Measurements from ENCODE around the gene ANO10. TPM values are rescaled to one million over a fixed set of nuclear protein-coding genes. Genes with fewer than 3 reads are reported as not detected.

ANO10 gene
- total RNA-seq, 4 donors from 2014 or later, result 28.0 to 41.8 (median 33.9) TPM

DNA sequence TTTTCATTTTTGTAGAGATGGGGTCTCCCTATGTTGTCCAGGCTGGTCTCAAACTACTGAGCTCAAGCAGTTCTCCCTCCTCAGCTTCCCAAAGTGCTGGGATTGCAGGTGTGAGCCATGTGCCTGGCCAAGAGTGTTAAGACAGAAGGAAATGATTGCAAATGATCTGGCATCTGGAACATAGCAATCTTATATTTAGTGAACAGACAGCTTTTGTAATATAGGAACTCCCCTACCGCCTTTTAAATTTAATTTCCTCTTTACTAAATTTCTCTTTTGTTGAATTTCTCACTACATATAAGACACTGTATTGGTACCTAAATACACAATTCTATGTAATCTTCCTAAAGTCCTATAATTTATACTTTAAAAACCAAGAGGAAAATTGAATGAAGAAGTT lies 13.1 kb downstream of the ANO10 start:
- TF ChIP-seq, protein P1, sequence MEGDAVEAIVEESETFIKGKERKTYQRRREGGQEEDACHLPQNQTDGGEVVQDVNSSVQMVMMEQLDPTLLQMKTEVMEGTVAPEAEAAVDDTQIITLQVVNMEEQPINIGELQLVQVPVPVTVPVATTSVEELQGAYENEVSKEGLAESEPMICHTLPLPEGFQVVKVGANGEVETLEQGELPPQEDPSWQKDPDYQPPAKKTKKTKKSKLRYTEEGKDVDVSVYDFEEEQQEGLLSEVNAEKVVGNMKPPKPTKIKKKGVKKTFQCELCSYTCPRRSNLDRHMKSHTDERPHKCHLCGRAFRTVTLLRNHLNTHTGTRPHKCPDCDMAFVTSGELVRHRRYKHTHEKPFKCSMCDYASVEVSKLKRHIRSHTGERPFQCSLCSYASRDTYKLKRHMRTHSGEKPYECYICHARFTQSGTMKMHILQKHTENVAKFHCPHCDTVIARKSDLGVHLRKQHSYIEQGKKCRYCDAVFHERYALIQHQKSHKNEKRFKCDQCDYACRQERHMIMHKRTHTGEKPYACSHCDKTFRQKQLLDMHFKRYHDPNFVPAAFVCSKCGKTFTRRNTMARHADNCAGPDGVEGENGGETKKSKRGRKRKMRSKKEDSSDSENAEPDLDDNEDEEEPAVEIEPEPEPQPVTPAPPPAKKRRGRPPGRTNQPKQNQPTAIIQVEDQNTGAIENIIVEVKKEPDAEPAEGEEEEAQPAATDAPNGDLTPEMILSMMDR (IDR thresholded peaks at IDR 0.05; ENCODE audit: low read depth), result no peak

- TF ChIP-seq, protein P1 (IDR thresholded peaks at IDR 0.05; ENCODE audit: low read depth), result no peak
These were observed 15.5 kb downstream of the ANO10 start for GRCh38 chr3:43606284-43606683.

DNA sequence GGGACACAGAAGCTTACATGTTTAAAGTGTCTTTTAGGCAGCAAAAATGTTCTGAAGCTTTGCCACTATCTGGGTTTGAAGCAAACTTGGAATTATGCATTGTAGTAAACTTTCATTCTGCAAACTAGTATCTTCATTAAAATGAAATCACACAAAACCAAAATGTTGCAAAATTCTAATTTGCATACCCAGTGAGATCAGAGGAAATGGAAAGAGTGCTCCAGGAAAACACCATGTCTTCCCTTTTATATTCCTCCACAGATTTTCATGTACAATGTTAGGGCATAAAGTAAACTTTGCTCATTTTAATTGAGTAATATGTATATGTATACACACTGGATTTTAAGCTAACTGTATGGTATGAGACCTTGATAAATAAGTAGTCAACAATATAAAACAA lies 23.9 kb downstream of the ANO10 start:
- TF ChIP-seq, protein P1 (IDR thresholded peaks at IDR 0.05; ENCODE audit: low read depth), result no peak

DNA sequence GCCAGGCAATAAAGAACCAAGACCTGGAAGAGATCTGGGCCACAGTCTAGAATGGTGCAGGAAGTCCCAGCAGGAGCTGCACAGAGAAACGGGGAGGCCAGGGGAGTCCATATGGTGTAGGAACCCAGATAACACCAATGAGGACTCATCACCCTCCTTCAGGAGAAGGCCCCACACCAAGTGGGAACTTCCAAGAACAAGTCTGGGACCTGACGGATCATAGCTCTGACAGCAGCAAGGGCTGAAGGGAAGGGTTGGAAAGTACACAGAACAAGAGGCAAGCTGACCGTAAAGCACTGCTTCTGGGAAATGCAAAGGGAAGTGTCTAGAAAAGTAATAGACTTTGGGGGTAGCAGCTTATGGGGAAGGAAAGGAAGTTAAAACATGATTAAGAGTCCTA lies 34.5 kb downstream of the ANO10 start:
- TF ChIP-seq, protein P1 (IDR thresholded peaks at IDR 0.05; ENCODE audit: low read depth), result no peak

GRCh38 chr3:43584043-43584826 lies 37.6 kb downstream of the ANO10 start:
- TF ChIP-seq, protein P1 (IDR thresholded peaks at IDR 0.05; ENCODE audit: low read depth), result no peak

GRCh38 chr3:43583481-43583880 lies 38.3 kb downstream of the ANO10 start:
- TF ChIP-seq, protein P1 (IDR thresholded peaks at IDR 0.05; ENCODE audit: low read depth), result no peak

DNA sequence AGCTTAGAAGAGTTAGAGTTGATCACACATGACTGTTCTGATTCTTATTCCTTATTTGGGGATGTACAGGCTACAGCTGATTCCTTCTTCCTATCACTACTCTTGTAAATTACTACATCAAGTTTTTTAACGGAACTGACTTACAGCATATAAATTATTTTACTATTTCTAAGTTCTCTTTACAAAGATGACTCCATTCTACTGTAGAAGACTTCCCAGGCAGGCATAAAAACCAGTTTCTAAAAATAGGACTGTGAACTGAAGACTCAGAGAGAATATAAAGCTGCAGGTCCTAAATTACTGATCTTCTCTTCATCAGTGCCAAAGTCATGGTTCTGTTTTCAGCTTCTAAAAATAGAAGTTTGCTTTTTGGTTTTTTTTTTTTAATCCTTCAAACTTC lies 38.9 kb downstream of the ANO10 start:
- TF ChIP-seq, protein P1 (IDR thresholded peaks at IDR 0.05; ENCODE audit: low read depth), result no peak

Measured in subcutaneous adipose tissue (tissue), 4 donors.